Coronary artery (tissue), 2 donors: ENCODE results near the gene HIPK2.

Experiments used
- DNase-seq: peaks from one replicate; pipeline ENCODE4 v3.0.0-alpha.2; 2017; ENCODE audit warnings: low spot score
- H3K27ac ChIP-seq, 2 donors: fragments of 200-600 bp; sonication (generic); one replicate each; pipeline ENCODE4 v1.5.1; 2016 to 2019
- H3K4me3 ChIP-seq: fragments of 200-600 bp; sonication (generic); 2 replicates; pipeline ENCODE4 v1.5.1; 2016; ENCODE audit warnings: mild to moderate bottlenecking, moderate library complexity
- CTCF ChIP-seq: fragments of 200-600 bp; sonication (generic); IDR thresholded peaks from one replicate; pipeline ENCODE4 v1.5.1; 2019; ENCODE audit warnings: antibody characterized with exemption

HIPK2 gene

GRCh38 chr7:139682136-139683013 lies 95.4 kb downstream of the HIPK2 start:
- H3K4me3 ChIP-seq: no peak overlapping the region
- DNase-seq: no peak
- peak overlapping the region; percentile 76 to 92 for H3K27ac ChIP-seq

GRCh38 chr7:139681812-139682135 lies 96.0 kb downstream of the HIPK2 start:
- no peak for TF ChIP-seq CTCF
- Histone ChIP-seq H3K27ac (peak overlapping the region; percentile 76 to 92), H3K4me3 (no peak overlapping the region)
- DNase-seq: no peak

More at GRCh38 chr7:139682136-139683013, 95.4 kb downstream of the HIPK2 start:
- no peak for TF ChIP-seq CTCF

GRCh38 chr7:139681463-139681755 lies 96.4 kb downstream of the HIPK2 start:
- no peak for DNase-seq
- Histone ChIP-seq H3K4me3 (no peak overlapping the region), H3K27ac (peak overlapping the region; percentile 76 to 92)
- no peak for TF ChIP-seq CTCF

- TF ChIP-seq CTCF: no peak
- Histone ChIP-seq H3K27ac (peak overlapping the region; percentile 76 to 92), H3K4me3 (peak overlapping the region; percentile 33)
- peak; percentile 85 for DNase-seq
Measured at GRCh38 chr7:139680676-139681462, 96.9 kb downstream of the HIPK2 start.

- no peak for TF ChIP-seq CTCF
- H3K27ac ChIP-seq: peak overlapping the region; percentile 76 to 92
- H3K4me3 ChIP-seq: peak overlapping the region; percentile 33
- no peak for DNase-seq
Measured at GRCh38 chr7:139679731-139680594, 97.8 kb downstream of the HIPK2 start.

- Histone ChIP-seq H3K27ac (no peak overlapping the region), H3K4me3 (no peak overlapping the region)
- DNase-seq: no peak
- no peak for TF ChIP-seq CTCF
Measured at GRCh38 chr7:139676390-139676789, 101.4 kb downstream of the HIPK2 start.
